Loucy (cell line): ENCODE results near the gene APOBEC3F.

ENCODE experiments used
- CTCF ChIP-seq: fragments of 200-600 bp; sonication (generic); conservative IDR thresholded peaks from 2 replicates; pipeline ENCODE4 v1.5.1; 2014; ENCODE audit warnings: mild to moderate bottlenecking, antibody characterized with exemption, low read length
- EZH2phosphoT487 ChIP-seq: fragments of 200-600 bp; IDR thresholded peaks from 2 replicates; pipeline ENCODE4 v1.6.1; 2018; ENCODE audit warnings: antibody characterized with exemption, mild to moderate bottlenecking, moderate library complexity, borderline replicate concordance

DNA sequence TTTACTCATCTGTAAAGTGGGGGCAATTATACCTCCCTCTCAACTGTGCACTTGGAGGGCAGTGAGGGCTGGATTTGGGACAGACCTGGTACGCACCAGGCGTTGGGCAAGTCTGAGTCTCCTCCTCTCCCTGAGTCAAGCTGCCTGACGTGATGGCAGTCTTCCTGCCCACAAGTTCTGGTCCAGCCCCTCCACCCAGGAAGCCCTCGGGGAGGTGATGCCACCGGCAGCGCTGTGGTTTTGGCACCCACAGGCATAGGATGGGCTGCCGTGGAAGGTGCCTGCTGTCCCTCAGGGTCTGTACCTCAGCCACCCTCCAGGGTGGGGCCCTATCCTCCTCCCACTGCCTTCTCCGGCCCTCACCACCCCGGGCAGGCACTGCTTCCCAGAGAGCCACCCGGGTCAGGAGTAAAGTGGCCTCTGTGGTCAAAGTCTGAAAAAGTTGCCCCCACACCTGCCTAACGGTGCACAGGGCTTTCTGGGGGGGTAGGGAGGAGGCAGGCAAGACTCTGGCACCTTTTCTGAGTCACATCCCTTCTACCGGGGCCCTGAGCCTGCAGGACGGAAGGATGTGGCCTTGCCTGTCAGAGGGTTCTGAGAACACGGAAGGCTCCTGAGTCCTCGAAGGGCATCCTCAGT, 49.9 kb downstream of the APOBEC3F start:
- no peak for TF ChIP-seq CTCF
- no peak for TF ChIP-seq EZH2phosphoT487
